Measurements from ENCODE around the gene PFKM. TPM values are rescaled to one million over a fixed set of nuclear protein-coding genes. Genes with fewer than 3 reads are reported as not detected.

PFKM gene
- total RNA-seq, 1 donor from 2014 or later: 67.3 TPM

DNA sequence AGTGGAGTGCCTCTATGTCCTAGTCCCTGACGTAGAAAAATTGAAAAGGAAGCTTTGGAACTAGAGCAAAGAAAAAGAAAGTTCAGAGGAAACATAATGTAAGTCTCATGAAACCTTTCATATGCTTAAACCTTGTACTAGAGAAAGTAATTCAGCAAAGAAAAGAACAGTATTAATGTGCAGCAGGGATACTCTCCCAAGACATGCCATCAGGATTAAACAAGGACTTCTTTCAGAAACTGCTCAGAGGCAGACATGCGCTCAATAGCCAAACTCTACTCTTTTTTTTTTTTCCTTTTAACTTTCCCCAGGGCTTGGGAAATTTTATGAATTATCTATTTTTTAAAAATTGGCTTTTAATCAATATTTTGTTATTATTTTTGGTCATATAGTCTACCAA is 45.3 kb downstream of the PFKM start:
- Mint-ChIP-seq H3K4me3 (ENCODE audit: low read depth) (no peak overlapping the region), H3K36me3 (ENCODE audit: low read depth) (no peaks in the 10 kb centered on the region), H3K9me3 (no peaks in the 10 kb centered on the region), H3K27ac (no peak overlapping the region), H3K4me1 (ENCODE audit: low read depth) (peaks cover 2% of the 10 kb centered on the region), H3K27me3 (ENCODE audit: low read depth) (peaks cover 16% of the 10 kb centered on the region)
- no peak for DNase-seq (ENCODE audit: low spot score)
- intact Hi-C loops (cut with micrococcal nuclease): loop anchor here (2.0 kb wide), 2 partner anchors 60 to 202 kb away; partner anchors contain the start of gene TMEM106C

DNA sequence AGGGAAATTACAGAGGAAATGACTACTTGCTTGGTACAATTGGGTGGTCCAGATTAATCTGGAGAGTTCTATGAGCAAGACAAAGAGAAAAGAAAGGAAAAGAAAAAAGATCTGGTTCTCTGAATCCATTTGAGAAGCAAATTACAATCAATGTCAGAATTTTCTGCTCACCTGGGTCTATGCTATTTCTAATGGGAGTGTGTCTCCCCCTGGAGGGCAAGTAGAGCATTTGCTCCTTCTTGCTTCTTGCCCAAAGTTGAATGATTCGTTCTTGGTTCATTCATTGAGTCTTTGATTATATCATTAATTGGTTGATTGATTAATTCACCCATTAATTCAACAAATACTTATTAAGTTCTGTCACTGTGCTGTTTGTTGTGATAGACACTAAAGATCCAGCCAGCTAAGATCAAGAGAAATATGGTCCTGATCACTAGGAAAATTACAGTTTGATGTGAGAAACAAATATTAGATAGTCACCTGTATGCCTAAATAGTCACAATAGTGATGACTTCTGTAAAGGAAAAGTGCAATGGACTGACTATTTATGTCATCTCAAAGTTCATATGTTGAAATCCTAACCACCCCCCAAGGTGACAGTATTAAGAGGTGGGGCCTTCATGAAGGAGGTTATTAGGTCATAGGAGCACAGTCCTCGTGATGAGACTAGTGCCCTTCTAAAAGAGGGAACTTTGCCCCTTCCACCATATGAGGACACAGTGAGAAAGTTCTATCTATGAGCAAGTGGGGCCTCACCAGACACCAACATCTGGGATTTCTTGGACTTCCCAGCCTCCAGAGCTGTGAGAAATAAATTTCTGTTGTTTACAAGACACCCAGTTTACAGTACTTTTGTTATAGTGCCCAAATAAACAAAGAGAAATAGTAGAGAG is 46.2 kb downstream of the PFKM start:
- H3K36me3 Mint-ChIP-seq (ENCODE audit: low read depth): no peaks in the 10 kb centered on the region
- peaks cover 16% of the 10 kb centered on the region for H3K27me3 Mint-ChIP-seq (ENCODE audit: low read depth)
- intact Hi-C loops (cut with micrococcal nuclease): loop anchor here (1.0 to 2.0 kb wide), 3 partner anchors 61 to 203 kb away; partner anchors contain the start of genes COL2A1 and TMEM106C
- no peak for DNase-seq (ENCODE audit: low spot score)
- no peak overlapping the region for H3K4me3 Mint-ChIP-seq (ENCODE audit: low read depth)
- H3K27ac Mint-ChIP-seq: no peak overlapping the region
- H3K4me1 Mint-ChIP-seq (ENCODE audit: low read depth): peaks cover 2% of the 10 kb centered on the region
- no peaks in the 10 kb centered on the region for H3K9me3 Mint-ChIP-seq

DNA sequence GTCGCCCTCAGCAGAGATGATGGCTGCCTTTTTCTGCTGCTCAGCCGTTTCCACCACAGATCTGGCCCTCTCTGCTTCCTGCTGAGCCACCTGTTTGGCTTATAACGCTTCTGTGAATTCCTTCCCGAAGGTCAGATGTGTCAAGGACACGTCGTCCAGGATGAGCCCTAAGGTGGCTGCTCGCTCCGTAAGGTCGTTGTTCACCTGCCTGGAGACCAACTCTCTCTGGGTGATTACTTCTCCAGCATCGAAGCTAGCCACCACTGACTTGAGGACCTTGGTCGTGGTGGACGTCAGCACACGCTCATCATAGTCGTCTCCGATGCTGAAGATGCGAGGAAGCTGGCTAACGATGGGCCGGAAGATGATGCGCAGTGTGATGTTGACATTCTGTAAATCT is 49.8 kb downstream of the PFKM start:
- Mint-ChIP-seq H3K4me3 (ENCODE audit: low read depth) (no peak overlapping the region), H3K9me3 (no peaks in the 10 kb centered on the region), H3K36me3 (ENCODE audit: low read depth) (no peaks in the 10 kb centered on the region), H3K4me1 (ENCODE audit: low read depth) (peaks cover 2% of the 10 kb centered on the region), H3K27ac (no peak overlapping the region), H3K27me3 (ENCODE audit: low read depth) (peaks cover 11% of the 10 kb centered on the region)
- no peak for DNase-seq (ENCODE audit: low spot score)
- intact Hi-C loops (cut with micrococcal nuclease): no loop called here

DNA sequence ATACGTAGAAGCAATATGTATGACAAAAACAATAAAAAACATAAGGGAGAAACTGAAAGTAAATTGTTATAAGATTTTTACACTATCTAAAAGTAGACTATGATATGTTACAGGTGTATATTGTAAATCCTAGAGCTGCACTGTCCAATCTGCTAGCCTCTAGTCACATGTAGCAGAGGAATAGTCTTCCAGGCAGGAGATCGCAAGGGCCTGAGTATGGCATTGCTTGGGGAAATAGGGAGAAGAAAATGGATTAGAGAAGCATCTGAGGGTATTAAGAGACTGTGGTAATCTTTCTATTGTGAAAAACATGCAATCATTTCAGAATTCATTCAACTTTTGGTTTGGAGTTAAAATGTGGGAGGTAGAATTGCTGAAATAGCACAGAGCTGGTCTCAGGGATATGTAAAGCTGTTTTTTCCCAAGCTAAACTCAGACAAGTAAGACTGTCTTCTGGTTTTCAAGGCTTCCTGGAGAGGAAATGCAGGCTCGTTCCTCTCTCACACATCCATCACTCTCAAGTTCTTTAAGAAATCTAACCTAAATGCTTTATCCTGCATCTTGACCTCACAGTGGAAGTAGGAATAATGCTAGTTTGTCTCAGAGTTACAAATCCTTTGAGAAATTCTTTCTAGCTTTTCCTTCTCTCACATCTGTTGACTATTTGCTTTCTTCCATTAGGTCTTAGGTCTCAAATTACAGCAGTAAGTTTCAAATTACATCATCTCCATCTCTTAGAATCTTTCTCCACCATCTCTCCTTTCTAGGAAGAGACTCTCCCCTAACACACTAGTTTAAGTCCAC is 56.7 kb downstream of the PFKM start:
- no peak for DNase-seq (ENCODE audit: low spot score)
- H3K27ac Mint-ChIP-seq: peak overlapping the region; percentile 14
- H3K9me3 Mint-ChIP-seq: no peaks in the 10 kb centered on the region
- peak overlapping the region; percentile 16 for H3K4me3 Mint-ChIP-seq (ENCODE audit: low read depth)
- H3K36me3 Mint-ChIP-seq (ENCODE audit: low read depth): no peaks in the 10 kb centered on the region
- intact Hi-C loops (cut with micrococcal nuclease): no loop called here
- H3K27me3 Mint-ChIP-seq (ENCODE audit: low read depth): peaks cover 37% of the 10 kb centered on the region
- H3K4me1 Mint-ChIP-seq (ENCODE audit: low read depth): peaks cover 13% of the 10 kb centered on the region

DNA sequence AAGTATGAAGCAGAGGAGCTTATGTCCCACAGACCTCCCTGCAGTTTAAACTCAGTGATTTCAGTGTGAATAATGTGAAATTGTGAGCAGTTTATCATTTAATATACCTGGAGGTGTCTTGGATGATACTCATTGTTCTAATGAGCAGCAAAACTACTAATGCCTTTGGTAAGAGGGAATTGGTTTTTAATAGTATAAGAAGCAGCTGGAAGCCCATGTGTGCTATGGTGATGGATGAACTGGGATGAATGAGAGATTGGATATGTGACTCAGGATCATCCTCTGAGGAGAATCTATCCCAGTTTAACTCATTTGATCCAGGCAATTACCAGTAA is 57.2 kb downstream of the PFKM start:
- H3K4me3 Mint-ChIP-seq (ENCODE audit: low read depth): no peak overlapping the region
- no peak overlapping the region for H3K27ac Mint-ChIP-seq
- no peaks in the 10 kb centered on the region for H3K36me3 Mint-ChIP-seq (ENCODE audit: low read depth)
- no peaks in the 10 kb centered on the region for H3K9me3 Mint-ChIP-seq
- DNase-seq (ENCODE audit: low spot score): no peak
- H3K4me1 Mint-ChIP-seq (ENCODE audit: low read depth): peaks cover 13% of the 10 kb centered on the region
- intact Hi-C loops (cut with micrococcal nuclease): no loop called here
- H3K27me3 Mint-ChIP-seq (ENCODE audit: low read depth): peaks cover 42% of the 10 kb centered on the region

DNA sequence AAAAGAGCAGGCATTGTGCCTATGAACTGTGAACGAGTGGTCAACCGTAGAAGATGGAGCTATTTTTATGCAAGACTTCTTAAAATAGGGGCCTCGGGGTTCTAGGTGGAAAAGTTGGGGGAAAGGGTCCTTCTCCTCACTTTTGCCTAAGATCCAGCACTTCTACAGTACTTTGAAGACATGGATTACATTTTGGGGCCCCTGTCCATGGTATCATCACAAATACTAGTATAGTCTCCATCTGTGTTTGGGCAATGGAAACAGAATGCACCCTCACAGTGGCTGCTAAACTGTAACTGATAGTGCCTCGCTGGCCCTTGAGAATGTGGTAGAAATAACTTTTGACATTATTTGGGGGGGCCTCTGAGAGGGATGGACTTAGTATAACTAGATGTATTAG is 58.8 kb downstream of the PFKM start:
- Mint-ChIP-seq H3K9me3 (no peaks in the 10 kb centered on the region), H3K27me3 (ENCODE audit: low read depth) (peaks cover 44% of the 10 kb centered on the region), H3K4me1 (ENCODE audit: low read depth) (peaks cover 23% of the 10 kb centered on the region), H3K4me3 (ENCODE audit: low read depth) (no peak overlapping the region), H3K27ac (no peak overlapping the region), H3K36me3 (ENCODE audit: low read depth) (no peaks in the 10 kb centered on the region)
- DNase-seq (ENCODE audit: low spot score): no peak
- intact Hi-C loops (cut with micrococcal nuclease): no loop called here

DNA sequence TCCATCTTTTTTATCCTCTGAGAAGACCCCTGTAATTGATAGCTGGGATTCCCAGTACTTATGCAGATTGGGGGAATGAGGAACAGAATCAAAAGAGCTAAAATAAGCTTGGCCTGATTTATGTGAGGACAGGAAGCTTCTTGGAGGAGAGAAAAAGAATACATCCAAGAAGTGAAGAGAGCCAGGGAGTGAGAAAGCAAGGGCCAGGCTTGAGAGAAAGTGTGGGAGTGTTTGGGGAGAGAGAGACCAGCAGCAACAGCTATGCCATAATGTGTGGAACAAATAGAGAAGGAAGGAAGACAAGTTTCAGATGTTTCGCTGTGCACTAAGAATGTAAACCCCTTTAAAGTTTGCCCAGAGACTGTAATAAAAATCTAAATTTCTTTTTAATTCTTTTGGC is 60.3 kb downstream of the PFKM start:
- no peak overlapping the region for H3K4me3 Mint-ChIP-seq (ENCODE audit: low read depth)
- no peaks in the 10 kb centered on the region for H3K9me3 Mint-ChIP-seq
- H3K36me3 Mint-ChIP-seq (ENCODE audit: low read depth): no peaks in the 10 kb centered on the region
- intact Hi-C loops (cut with micrococcal nuclease): no loop called here
- H3K4me1 Mint-ChIP-seq (ENCODE audit: low read depth): peaks cover 23% of the 10 kb centered on the region
- H3K27me3 Mint-ChIP-seq (ENCODE audit: low read depth): peaks cover 48% of the 10 kb centered on the region
- DNase-seq (ENCODE audit: low spot score): no peak
- H3K27ac Mint-ChIP-seq: no peak overlapping the region

DNA sequence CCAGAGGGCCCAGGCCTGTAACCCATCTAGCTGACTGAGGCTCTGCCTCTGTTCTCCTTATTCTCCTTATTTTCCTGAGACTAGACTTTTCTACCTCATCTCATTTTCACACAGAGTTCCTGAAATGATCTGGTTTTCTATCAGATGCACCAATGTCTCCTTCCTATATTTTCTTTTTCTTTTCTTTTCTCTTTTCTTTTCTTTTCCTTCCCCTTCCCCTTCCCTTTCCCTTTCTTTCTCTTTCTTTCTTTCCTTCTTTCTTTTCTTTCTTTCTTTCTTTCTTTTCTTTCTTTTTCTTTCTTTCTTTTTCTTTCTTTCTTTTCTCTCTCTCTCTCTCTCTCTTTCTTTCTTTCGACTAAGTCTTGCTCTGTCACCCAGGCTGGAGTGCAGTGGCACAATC is 61.3 kb downstream of the PFKM start:
- no peak overlapping the region for H3K4me3 Mint-ChIP-seq (ENCODE audit: low read depth)
- H3K4me1 Mint-ChIP-seq (ENCODE audit: low read depth): peaks cover 22% of the 10 kb centered on the region
- H3K36me3 Mint-ChIP-seq (ENCODE audit: low read depth): no peaks in the 10 kb centered on the region
- DNase-seq (ENCODE audit: low spot score): no peak
- intact Hi-C loops (cut with micrococcal nuclease): loop anchor here (5.0 kb wide), 1 partner anchor 73 kb away; the partner anchor contains the start of gene SENP1
- peaks cover 58% of the 10 kb centered on the region for H3K27me3 Mint-ChIP-seq (ENCODE audit: low read depth)
- H3K27ac Mint-ChIP-seq: no peak overlapping the region
- H3K9me3 Mint-ChIP-seq: no peaks in the 10 kb centered on the region

DNA sequence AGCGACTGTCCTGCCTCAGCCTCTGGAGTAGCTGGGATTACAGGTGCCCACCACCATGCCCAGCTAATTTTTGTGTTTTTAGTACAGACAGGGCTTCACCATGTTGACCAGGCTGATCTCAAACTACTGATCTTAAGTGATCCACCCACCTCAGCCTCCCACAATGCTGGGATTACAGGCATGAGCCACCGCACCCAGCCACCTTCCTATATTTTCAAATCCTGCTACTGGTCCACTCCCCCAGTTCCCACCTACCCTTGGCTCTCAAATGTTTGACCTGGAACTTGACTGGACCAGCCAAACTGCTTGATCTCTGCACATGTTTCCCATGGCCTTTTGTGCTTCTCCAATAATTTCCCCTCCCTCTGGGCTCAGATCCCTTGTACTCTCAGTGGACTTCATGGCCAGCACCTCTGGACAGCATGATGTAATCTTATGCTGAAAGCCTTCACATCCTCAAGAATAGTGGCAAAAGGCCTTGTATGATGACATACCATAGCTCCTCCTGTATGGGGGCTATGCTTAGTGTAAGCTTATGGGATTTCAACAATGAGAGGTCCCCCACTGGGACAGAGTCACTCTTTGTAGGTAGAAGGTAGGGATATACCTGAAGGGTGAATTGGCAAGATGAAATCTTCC is 61.8 kb downstream of the PFKM start:
- peaks cover 21% of the 10 kb centered on the region for H3K4me1 Mint-ChIP-seq (ENCODE audit: low read depth)
- H3K36me3 Mint-ChIP-seq (ENCODE audit: low read depth): no peaks in the 10 kb centered on the region
- H3K9me3 Mint-ChIP-seq: no peaks in the 10 kb centered on the region
- peaks cover 63% of the 10 kb centered on the region for H3K27me3 Mint-ChIP-seq (ENCODE audit: low read depth)
- no peak overlapping the region for H3K27ac Mint-ChIP-seq
- H3K4me3 Mint-ChIP-seq (ENCODE audit: low read depth): no peak overlapping the region
- intact Hi-C loops (cut with micrococcal nuclease): loop anchor here (5.0 kb wide), 1 partner anchor 74 kb away; the partner anchor contains the start of gene SENP1
- no peak for DNase-seq (ENCODE audit: low spot score)

DNA sequence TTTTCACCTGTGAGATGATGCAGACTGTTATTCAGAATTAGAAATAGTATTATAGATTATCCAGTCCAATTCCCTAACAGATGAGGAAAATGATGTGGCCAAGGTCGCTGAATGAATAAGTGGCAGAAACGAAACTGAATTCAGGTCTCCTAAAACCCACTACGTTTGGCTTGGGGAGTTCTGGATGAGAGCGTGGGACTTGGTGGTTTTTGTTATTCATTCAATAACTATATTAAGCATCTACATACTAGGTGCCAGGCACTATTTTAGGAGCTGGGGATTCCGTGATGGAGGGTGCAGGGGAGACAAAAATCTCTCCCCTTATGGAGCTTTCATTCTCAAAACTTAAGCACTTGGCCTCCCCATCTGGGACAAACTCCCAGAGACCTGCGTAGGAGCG is 63.5 kb downstream of the PFKM start:
- intact Hi-C loops (cut with micrococcal nuclease): loop anchor here (1.0 to 5.0 kb wide), 2 partner anchors 25 to 75 kb away; partner anchors contain the start of genes ASB8 and SENP1
- H3K27me3 Mint-ChIP-seq (ENCODE audit: low read depth): peaks cover 63% of the 10 kb centered on the region
- no peak for DNase-seq (ENCODE audit: low spot score)
- peaks cover 18% of the 10 kb centered on the region for H3K4me1 Mint-ChIP-seq (ENCODE audit: low read depth)
- H3K9me3 Mint-ChIP-seq: no peaks in the 10 kb centered on the region
- no peak overlapping the region for H3K27ac Mint-ChIP-seq
- no peaks in the 10 kb centered on the region for H3K36me3 Mint-ChIP-seq (ENCODE audit: low read depth)
- peak overlapping the region; percentile 84 for H3K4me3 Mint-ChIP-seq (ENCODE audit: low read depth)

DNA sequence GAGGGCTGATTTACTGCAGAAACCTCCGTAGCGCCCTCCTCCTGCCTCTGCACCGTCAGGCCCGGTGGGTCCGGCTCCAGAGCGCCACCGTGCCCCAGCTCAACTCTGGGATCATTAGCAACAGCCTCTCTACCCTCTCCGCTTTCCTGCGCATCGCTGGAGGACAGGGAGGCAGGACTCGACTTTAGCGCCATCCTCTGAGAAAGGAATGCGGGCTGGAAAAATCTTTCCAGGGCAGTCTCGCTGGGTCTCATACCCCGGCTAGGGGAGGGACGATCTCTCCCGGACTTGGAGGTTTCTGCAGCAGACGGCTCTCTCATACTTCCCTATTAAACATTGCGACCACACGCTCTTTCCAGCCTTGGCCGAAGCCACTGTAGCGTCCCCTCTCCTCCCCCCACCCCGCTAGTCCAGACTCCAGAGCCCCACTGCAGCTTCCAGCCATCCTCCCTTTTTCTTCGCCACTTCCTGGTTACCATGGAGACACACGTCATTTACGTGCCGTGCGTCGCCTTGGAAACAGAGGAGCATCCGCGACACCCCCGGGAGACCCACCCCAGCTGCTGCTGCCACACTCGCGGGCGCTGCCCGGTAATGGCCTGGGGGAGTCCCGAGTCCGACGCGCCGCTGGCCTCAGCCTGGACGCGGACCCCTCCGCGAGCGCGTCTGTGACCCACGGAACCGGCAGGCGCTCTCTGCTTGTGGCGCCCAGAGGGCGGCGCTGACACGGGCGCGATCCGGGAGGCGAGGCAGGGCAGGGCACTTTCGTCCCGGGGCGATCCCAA is 64.1 kb downstream of the PFKM start, which contains the start of gene CCDC184:
Gene CCDC184 (plus strand): TSS at position 554 of the 785 bp plus-strand sequence. CDS start 479 bp downstream, outside the sequence.
- no peaks in the 10 kb centered on the region for H3K36me3 Mint-ChIP-seq (ENCODE audit: low read depth)
- H3K9me3 Mint-ChIP-seq: no peaks in the 10 kb centered on the region
- peaks cover 18% of the 10 kb centered on the region for H3K4me1 Mint-ChIP-seq (ENCODE audit: low read depth)
- H3K27me3 Mint-ChIP-seq (ENCODE audit: low read depth): peaks cover 61% of the 10 kb centered on the region
- peak; percentile 72 for DNase-seq (ENCODE audit: low spot score)
- no peak within 1 kb of the TSS for H3K27ac Mint-ChIP-seq
- intact Hi-C loops (cut with micrococcal nuclease): loop anchor here (5.0 kb wide), 1 partner anchor 76 kb away; the partner anchor contains the start of gene SENP1
- H3K4me3 Mint-ChIP-seq (ENCODE audit: low read depth): peak within 1 kb of the TSS; percentile 84

Data from activated T-helper 2 cell treated with anti-CD3 and anti-CD28 coated beads, Interferon-gamma antibody, Interleukin-2, Interleukin-4, amounts not matched to agents 10 μg/mL and 5 μg/mL and 100 μg/mL, durations not matched to agents 14 hours and 24 hours and 36 hours (primary cell).